Activated T-helper 1 cell treated with anti-CD3 and anti-CD28 coated beads, Interleukin-12 subunit alpha, Interleukin-12 subunit beta, Interleukin-2, Interleukin-4 antibody, amounts not matched to agents 30 ng/mL and 10 ng/mL and 1 ng/mL, durations not matched to agents 14 hours and 24 hours and 36 hours (primary cell): ENCODE measurements around the gene TSPAN10. TPM values are rescaled to one million over a fixed set of nuclear protein-coding genes. Genes with fewer than 3 reads are reported as not detected.
A peak's percentile ranks its signal among the peaks of the same experiment; 100 is the strongest.

ENCODE experiments used
- DNase-seq: peaks from one replicate; pipeline ENCODE4 v3.0.0; 2021; ENCODE audit warnings: low spot score
- H3K27ac Mint-ChIP-seq: one replicate; pipeline ENCODE4 v1.8.0; 2021; ENCODE audit warnings: mild to moderate bottlenecking, mixed read lengths
- H3K27me3 Mint-ChIP-seq: one replicate; pipeline ENCODE4 v1.8.0; 2022; ENCODE audit warnings: mild to moderate bottlenecking, moderate library complexity, mixed read lengths; ENCODE audit not compliant: insufficient read depth
- H3K36me3 Mint-ChIP-seq: one replicate; pipeline ENCODE4 v1.8.0; 2021; ENCODE audit warnings: low read depth, mixed read lengths
- H3K4me1 Mint-ChIP-seq: one replicate; pipeline ENCODE4 v1.8.0; 2021; ENCODE audit warnings: low read depth, mixed read lengths
- H3K4me3 Mint-ChIP-seq: one replicate; pipeline ENCODE4 v1.8.0; 2021; ENCODE audit warnings: mild to moderate bottlenecking, moderate library complexity, mixed read lengths
- H3K9me3 Mint-ChIP-seq: one replicate; pipeline ENCODE4 v1.8.0; 2021; ENCODE audit warnings: mixed read lengths
- intact Hi-C: fragments of 100-400 bp; cut with micrococcal nuclease; formaldehyde crosslinking; loops from one replicate; pipeline ENCODE4 v1.15.1; 2024
- total RNA-seq: library from RNA; stranded (reverse); gene quantifications from 2 replicates; pipeline ENCODE4 v1.2.3, GENCODE V29; 2022

The TSPAN10 gene
- 0.21 and 0.66 TPM in 2 replicates for total RNA-seq

DNA sequence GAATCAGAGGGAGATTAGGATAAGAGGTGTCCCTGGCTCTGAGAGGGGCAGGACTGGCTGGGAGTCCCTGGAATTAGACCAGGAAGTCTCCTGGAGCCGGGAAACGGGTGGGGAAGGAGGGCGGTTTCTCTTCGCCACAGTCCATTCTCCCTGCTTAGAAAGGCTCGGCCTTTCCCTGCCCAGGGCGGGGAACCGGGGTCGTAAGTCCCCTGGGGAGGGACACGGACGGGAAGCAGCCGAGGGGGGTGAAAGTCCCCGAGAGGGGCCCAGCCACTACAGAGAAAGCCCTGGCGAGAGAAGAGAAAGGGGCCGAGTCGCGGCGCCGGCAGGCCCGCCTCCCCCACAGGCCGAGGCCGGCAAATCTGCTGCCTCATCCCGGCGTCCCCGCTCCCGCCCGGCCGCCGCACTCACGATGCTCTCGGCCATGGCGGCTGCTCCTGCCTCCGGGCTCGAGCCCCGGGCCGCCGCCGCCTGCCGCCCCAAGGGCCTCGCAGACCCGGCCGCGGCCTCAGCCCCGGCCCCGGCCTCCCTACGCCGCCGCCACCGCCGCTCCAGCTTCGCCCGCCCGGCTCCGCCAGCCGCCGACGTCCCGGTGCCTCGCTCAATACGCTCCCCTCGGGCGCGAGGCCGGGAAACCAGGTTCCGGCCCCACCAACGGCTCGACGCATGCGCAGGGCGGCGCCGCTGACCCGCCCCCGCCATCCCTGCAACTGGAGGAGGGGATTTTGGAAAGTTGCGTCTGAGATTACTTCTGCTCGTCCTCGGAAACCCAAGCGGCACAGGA lies at the start of gene TSPAN10, which contains the start of gene NPLOC4:
Gene TSPAN10, plus strand, starts transcription at position 692 of the 784 bp plus-strand sequence. CDS start 5,217 bp downstream, outside the sequence.
Gene NPLOC4, minus strand, starts transcription at position 608 of the 784 bp plus-strand sequence. Its CDS starts 182 bp downstream, at position 426.
- Mint-ChIP-seq H3K4me1 (peaks cover 16% of the 10 kb centered on the region), H3K9me3 (no peaks in the 10 kb centered on the region), H3K27ac (peak within 1 kb of the TSS; percentile 80), H3K36me3 (peaks cover 10% of the 10 kb centered on the region), H3K27me3 (peaks cover 5% of the 10 kb centered on the region), H3K4me3 (peak within 1 kb of the TSS; percentile 92)
- intact Hi-C loops: loop anchor here (1.0 to 2.0 kb wide), 5 partner anchors 30 to 224 kb away; partner anchors contain the start of genes ARL16, CCDC137, FAAP100 and MRPL12
- DNase-seq: peak; percentile 81

DNA sequence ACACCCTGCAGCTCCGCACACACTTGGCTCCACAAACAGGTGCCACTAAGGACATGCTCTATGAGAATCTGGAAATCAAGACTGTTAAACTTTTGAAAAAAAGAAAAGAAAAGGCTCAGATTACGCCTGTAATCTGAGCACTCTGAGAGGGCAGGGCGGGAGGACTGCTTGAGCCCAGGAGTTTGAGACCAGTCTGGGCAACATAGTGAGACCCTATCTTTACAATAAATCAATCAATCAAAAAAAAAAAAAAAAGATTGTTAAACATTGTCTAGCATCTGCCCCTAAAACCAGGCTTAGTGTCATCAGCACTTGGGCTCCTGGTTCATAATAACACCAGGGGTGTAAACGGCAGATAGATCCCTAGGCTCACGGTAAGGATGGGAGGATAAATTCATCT lies 47.4 kb upstream of the TSPAN10 start:
- no peaks in the 10 kb centered on the region for H3K4me1 Mint-ChIP-seq
- no peak overlapping the region for H3K27ac Mint-ChIP-seq
- no peak for DNase-seq
- no peak overlapping the region for H3K4me3 Mint-ChIP-seq
- intact Hi-C loops: no loop called here
- H3K9me3 Mint-ChIP-seq: no peaks in the 10 kb centered on the region
- no peaks in the 10 kb centered on the region for H3K27me3 Mint-ChIP-seq
- H3K36me3 Mint-ChIP-seq: peaks cover 48% of the 10 kb centered on the region

DNA sequence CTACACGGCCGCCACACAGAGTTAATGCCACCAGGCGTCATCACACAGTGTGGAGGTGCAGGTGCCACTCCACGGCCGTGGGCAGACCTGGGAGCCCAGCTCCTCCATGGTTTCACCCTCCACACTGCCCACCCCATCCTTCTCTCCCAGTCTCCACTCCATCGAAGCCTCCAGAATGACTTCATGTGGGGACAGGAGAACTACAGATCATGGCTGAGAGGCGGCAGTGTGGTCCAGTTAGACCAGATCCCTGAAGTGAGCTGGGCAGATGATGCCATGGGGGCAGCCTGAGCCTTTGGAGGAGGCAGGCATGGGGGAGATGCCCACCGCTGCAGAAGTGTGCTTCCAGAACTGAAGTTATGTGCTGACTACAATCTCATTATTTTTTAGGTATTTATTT lies 46.9 kb upstream of the TSPAN10 start:
- Mint-ChIP-seq H3K27me3 (no peaks in the 10 kb centered on the region), H3K36me3 (peaks cover 47% of the 10 kb centered on the region), H3K4me1 (no peaks in the 10 kb centered on the region), H3K4me3 (no peak overlapping the region), H3K9me3 (no peaks in the 10 kb centered on the region), H3K27ac (no peak overlapping the region)
- no peak for DNase-seq
- intact Hi-C loops: no loop called here

DNA sequence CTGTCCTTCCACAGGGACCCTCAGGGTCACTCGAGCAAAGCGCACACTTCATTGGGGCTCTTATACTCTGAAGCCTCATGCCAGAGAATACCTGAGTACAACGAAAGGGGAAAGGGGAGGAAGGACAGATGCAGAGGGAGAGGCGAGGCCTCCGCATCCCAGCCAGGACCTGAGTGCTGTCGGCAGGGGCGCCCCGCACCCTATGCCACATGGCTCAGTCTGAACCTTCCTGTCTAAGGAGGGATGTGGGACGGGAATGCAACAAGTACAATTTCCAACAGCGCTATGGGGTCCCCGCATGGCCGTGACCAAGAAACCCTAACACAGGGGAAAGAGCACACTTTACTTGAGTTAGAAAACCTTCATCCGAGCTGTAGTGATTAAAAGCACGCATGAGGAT lies 45.0 kb upstream of the TSPAN10 start:
- no peak overlapping the region for H3K4me3 Mint-ChIP-seq
- intact Hi-C loops: no loop called here
- H3K36me3 Mint-ChIP-seq: peaks cover 37% of the 10 kb centered on the region
- no peaks in the 10 kb centered on the region for H3K4me1 Mint-ChIP-seq
- no peak overlapping the region for H3K27ac Mint-ChIP-seq
- DNase-seq: no peak
- H3K9me3 Mint-ChIP-seq: no peaks in the 10 kb centered on the region
- no peaks in the 10 kb centered on the region for H3K27me3 Mint-ChIP-seq

DNA sequence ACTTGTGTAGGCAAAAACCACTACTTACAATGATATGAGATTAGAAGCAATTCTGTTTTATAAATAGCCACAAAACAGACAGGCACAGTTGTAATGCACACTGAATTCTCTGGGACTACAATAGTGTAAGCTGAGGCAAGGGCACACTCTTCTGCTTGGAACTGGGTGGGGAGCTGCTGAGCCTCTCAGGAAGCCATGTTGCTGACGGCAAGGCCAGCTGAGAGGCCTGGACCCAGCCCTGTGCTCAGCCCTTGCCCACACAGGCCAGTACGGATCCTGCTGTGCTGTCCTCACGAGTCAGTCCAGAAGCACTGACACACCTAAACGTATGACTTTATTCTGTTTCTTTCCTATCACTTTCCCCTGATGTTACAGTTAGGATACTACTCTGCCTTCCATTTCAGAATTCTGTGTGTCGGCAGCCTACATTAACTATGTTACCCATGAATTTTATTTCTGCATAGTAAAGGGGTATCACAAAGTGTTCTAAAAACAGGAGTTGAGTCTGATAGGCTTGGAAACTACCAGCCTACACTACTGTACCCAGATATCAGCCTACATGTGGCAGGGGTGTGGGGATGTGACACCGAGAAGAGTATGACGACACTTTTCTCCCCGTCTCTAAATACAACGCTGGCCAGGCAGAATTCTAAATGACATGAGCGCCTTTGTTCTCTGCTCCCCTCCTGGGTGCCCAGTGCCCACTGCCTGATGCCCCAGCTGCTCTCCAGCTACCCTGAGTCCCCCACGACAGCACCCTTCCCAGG lies 43.7 kb upstream of the TSPAN10 start:
- DNase-seq: no peak
- no peak overlapping the region for H3K27ac Mint-ChIP-seq
- H3K9me3 Mint-ChIP-seq: no peaks in the 10 kb centered on the region
- no peaks in the 10 kb centered on the region for H3K27me3 Mint-ChIP-seq
- H3K36me3 Mint-ChIP-seq: peaks cover 35% of the 10 kb centered on the region
- H3K4me3 Mint-ChIP-seq: no peak overlapping the region
- intact Hi-C loops: no loop called here
- no peaks in the 10 kb centered on the region for H3K4me1 Mint-ChIP-seq

- Mint-ChIP-seq H3K27me3 (no peaks in the 10 kb centered on the region), H3K27ac (no peak overlapping the region), H3K4me1 (peaks cover 8% of the 10 kb centered on the region), H3K4me3 (no peak overlapping the region), H3K9me3 (no peaks in the 10 kb centered on the region), H3K36me3 (peaks cover 33% of the 10 kb centered on the region)
- no peak for DNase-seq
- intact Hi-C loops: loop anchor here (5.0 kb wide), 1 partner anchor 83 kb away; no protein-coding TSS in a partner anchor
Observed at GRCh38 chr17:81599719-81600486, 37.1 kb upstream of the TSPAN10 start.

- peak overlapping the region; percentile 20 for H3K27ac Mint-ChIP-seq
Observed at GRCh38 chr17:81601525-81602120, 35.4 kb upstream of the TSPAN10 start.

DNA sequence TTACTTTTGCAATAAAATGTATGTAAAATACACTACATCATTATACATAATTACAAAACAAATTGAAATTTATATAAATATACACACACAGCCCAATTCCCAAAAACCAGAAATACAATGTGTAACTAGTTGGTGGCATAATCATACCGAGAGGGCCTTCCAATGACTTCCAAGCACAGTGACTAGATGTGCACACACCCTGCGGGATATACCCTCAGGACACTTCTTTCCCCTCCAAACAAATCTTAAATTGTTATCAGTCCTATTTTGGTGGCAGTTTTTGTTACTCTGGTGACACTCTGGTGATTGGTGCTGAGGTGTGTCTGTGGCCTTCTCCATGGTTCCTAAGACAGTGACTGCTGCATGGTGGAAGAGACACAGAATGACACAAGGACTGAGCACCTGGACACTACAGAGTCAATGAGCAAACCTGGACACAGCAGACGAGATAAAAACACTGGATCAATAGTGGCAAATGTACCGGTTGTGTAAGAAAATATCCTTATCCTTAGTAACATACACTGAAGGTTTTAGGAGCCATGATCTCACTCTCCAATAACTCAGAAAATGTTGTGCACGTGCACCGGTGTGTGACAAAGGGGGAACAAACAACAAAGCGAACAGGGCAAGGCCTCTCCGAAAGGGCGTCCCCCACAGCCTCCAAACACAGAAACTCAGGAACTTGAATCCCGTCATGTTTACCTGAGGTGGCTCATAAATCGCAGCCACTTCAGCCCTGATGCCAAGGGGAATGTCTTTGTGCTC lies 33.0 kb upstream of the TSPAN10 start:
- H3K36me3 Mint-ChIP-seq: peaks cover 38% of the 10 kb centered on the region
- H3K9me3 Mint-ChIP-seq: no peaks in the 10 kb centered on the region
- H3K4me1 Mint-ChIP-seq: peaks cover 8% of the 10 kb centered on the region
- intact Hi-C loops: loop anchor here (5.0 kb wide), 1 partner anchor 87 kb away; no protein-coding TSS in a partner anchor
- no peak overlapping the region for H3K4me3 Mint-ChIP-seq
- H3K27me3 Mint-ChIP-seq: no peaks in the 10 kb centered on the region
- DNase-seq: no peak
- no peak overlapping the region for H3K27ac Mint-ChIP-seq

More at GRCh38 chr17:81601525-81602120, 35.4 kb upstream of the TSPAN10 start:
- peaks cover 8% of the 10 kb centered on the region for H3K4me1 Mint-ChIP-seq
- DNase-seq: peak; percentile 16
- no peak overlapping the region for H3K4me3 Mint-ChIP-seq
- no peaks in the 10 kb centered on the region for H3K9me3 Mint-ChIP-seq
- peaks cover 40% of the 10 kb centered on the region for H3K36me3 Mint-ChIP-seq
- intact Hi-C loops: loop anchor here (5.0 kb wide), 1 partner anchor 84 kb away; no protein-coding TSS in a partner anchor
- no peaks in the 10 kb centered on the region for H3K27me3 Mint-ChIP-seq

DNA sequence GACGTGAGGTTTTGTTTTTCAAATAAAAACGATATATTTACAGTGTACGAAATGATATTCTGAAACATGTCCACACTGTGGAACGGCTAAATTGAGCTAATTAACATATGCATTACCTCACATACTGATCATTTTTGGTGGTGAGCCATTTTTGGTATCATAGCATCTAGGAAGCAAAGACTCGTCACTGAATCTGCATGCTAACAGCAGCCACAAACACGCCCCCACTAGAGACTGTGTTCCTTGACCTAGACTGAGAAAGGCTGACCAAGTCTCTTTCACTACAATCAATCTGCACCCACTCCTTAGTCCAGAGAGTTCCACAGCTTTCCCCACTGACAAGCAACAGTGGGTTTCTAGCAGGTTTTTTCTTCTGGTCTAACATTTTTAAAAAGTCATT lies 29.6 kb upstream of the TSPAN10 start:
- peaks cover 38% of the 10 kb centered on the region for H3K36me3 Mint-ChIP-seq

DNA sequence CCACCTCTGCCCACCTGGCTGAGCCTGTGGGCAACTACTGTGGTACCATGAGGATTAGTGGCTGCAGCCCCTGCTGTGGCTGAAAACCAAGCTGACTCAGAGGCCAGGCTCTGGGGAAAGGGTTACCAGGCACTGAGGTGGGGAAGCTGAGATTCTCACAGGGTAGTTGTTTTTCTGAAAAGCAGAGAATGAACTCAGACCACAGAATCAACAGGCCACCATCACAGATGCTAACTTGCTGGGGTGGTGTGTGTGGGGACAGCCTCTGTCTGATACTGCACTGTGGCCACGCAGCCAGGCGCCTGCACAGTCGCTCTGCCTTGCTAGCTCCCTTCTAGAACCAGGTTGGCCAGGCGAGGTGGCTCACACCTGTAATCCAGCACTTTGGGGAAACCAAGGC lies 28.9 kb upstream of the TSPAN10 start:
- H3K36me3 Mint-ChIP-seq: peaks cover 41% of the 10 kb centered on the region
- no peak overlapping the region for H3K27ac Mint-ChIP-seq
- H3K9me3 Mint-ChIP-seq: no peaks in the 10 kb centered on the region
- no peaks in the 10 kb centered on the region for H3K4me1 Mint-ChIP-seq
- no peak overlapping the region for H3K4me3 Mint-ChIP-seq
- no peaks in the 10 kb centered on the region for H3K27me3 Mint-ChIP-seq
- DNase-seq: no peak
- intact Hi-C loops: no loop called here

More for the DNA sequence above, 29.6 kb upstream of the TSPAN10 start:
- Mint-ChIP-seq H3K4me3 (no peak overlapping the region), H3K4me1 (no peaks in the 10 kb centered on the region), H3K27ac (no peak overlapping the region), H3K27me3 (no peaks in the 10 kb centered on the region), H3K9me3 (no peaks in the 10 kb centered on the region)
- no peak for DNase-seq
- intact Hi-C loops: no loop called here

- intact Hi-C loops: no loop called here
- Mint-ChIP-seq H3K36me3 (peaks cover 45% of the 10 kb centered on the region), H3K9me3 (no peaks in the 10 kb centered on the region), H3K4me3 (no peak overlapping the region), H3K27me3 (no peaks in the 10 kb centered on the region), H3K27ac (no peak overlapping the region), H3K4me1 (no peaks in the 10 kb centered on the region)
- no peak for DNase-seq
Observed at GRCh38 chr17:81608605-81609004, 28.4 kb upstream of the TSPAN10 start.
